ENCODE data around the gene SMAD9.

DNA sequence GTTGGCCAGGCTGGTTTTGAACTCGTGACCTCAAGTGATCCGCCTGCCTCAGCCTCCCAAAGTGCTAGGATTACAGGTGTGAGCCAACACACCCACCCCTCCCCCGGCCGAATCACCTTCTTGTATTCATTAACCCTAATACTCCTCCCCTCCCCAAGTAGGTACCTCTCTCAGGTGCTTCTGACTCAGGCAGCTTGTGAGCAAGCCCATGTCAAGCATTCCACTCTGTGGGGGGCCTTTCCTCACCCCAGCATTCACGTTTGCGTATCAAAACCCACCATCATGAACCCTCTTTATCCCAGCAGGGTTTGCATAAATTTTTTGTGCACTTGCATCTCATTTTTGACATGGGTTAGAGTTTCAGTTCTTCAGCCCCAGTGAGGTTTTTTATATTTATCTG is 124.6 kb downstream of the SMAD9 start:
- no peak for TF ChIP-seq EZH2 (IDR thresholded peaks at IDR 0.05; ENCODE audit: insufficient read depth, poor library complexity, severe bottlenecking)
- no peak for TF ChIP-seq EZH2phosphoT487 (IDR thresholded peaks at IDR 0.05; ENCODE audit: insufficient read depth, low read depth)

Measured in GM23248 (cell line).